GM21367 (cell line): ENCODE measurements around the gene SPO11.

ENCODE experiments used
- ATAC-seq: cut with Tn5 transposase; IDR thresholded peaks from one replicate; pipeline ENCODE4 v1.9.1; 2021; ENCODE audit not compliant: unreplicated experiment

Gene SPO11

DNA sequence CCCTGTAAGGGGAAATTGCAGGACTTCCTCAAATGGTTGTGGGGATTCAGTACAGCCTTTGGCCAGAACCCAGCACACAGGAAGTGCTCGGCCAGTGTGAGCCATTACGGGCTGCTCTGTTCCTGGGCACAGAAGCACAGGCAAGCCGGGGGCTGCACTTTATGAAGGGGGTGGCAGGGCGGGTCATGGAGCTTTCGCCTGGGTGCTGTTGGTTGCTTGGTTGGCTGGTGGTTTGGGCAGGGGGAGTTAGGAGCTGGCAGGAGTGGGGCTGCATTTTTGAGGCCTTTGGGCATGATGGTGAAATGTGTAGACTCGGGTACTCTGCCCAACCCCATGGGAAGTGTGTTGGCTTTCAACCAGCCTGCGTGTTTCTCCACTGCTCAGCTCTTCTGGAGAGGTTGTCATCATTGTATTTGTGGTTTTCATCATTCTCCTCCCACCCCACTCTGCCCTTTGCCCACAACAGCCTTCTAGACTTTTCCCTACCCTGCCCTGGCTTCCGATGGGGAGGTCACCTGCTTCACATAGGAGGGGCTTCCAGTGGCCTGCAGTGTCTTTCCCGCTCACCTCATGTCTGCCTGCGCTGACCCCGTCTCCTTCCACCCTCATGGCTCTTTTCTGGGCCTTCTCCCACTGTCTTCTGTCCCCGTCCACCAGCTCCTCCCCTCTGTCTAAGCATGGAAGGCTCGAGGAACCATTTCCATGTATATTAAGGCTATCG is 45.5 kb downstream of the SPO11 start:
- no peak for ATAC-seq

DNA sequence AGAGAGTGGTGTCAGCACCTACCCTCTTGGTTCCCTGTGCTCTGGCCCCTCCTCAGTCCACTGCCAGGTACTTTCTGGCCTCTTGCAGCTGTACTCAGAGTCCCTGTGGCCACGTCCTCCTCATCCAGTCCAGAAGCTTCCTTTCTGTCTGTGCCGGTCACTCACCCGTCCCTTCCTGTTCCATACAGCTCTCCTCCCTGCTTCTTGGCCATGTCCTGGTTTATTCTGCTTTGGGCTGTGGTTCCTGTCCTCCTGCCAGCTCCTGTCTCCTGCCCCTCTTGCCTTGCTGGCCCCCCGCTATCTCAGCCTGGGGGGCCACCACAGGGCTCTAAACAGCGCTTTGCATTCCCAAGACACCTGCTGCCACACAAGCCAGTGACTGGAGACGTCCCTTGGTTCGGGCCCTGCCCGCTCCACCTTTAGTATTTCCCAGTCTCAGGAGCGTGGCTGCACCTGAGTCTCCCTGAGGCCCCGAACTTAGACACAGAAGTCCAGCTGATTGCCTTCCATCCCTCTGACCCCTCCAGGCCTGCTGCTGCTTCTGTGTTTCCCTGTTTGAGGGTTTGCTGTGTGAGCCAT is 46.1 kb downstream of the SPO11 start:
- ATAC-seq: no peak

DNA sequence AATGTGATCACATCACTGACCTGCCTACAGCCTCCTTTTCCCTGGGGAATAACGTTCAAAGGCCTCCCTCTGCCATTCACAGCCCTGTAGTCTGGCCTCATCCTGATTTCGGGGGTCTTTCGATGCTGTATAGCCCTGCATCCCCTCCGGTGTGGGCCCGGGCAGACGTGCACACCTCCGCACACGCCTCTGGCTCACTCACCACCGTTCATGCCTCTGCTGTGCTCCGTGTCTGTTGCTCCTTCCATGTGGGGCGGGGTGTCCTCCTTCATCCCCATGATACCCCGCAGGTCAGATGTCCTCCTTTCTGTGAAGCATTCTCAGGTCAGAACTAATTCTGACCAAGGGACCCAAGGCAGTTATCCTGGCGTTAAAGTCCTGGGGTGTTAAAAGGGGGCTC is 47.7 kb downstream of the SPO11 start:
- no peak for ATAC-seq

DNA sequence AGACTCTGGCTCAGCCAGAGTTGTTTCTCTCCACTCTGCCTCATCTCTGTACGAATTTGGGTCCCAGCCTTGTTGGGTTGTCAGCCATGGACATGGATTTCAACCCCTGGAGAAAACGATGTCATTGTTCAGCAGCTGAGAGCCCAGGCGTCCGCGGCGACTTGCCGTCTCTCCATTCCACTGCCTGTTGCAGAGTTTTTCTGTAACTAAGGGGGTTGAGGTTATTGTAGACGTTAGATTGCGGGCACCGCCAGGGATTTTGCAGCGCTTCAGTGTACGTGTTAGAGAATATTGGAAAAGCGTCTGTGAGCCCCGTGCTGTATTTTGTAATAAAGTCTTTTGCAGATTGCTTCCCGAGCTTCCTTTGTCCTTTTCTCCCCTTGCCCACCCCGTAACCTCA is 48.5 kb downstream of the SPO11 start:
- no peak for ATAC-seq

DNA sequence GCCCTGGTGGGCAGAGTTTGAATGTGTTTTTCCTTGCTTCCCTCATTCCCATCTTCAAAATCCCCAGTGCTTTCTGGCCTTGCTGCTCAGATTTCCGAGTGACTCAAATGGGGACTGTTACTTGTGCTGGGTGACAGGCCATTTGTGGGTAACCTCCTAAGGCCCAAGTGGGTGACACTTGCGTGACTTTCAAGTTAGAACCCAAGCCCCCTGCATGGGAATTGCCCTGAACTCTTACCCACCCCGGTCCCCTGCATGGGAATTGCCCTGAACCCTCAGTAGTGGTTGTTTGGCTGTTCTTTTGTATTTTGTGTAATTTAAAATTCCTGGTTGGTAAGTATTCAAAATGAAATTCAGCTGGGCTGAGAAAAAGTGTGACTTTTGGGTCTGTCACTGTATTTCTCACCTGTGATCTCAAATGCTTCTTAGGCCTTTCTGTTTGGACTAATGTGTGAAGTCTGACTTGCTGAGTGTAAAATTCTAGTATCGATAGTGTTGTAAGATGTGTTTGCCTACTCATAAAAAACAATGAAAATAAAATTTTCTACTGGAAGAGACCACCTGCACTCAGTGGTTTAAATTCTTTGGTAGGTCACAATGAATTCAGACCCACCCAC is 49.2 kb downstream of the SPO11 start:
- no peak for ATAC-seq

DNA sequence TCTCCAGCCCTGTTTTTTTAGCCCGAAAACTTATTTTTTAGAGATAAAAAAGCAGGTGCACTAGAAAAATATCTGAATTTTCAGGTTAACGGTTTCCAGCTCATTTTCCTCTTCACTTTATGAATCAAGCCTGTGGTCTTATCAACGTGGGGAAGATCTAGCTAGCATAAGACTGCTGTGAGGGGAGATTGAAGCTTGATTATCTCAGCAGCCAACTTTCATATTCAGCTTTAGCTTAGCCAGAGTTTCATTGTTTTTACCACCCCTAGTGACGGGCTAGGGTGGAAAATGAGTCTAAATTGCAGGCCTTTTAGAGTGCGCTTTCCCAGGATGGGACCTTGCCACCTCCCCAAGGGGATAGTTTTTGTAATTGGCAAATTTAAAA is 49.7 kb downstream of the SPO11 start:
- no peak for ATAC-seq

DNA sequence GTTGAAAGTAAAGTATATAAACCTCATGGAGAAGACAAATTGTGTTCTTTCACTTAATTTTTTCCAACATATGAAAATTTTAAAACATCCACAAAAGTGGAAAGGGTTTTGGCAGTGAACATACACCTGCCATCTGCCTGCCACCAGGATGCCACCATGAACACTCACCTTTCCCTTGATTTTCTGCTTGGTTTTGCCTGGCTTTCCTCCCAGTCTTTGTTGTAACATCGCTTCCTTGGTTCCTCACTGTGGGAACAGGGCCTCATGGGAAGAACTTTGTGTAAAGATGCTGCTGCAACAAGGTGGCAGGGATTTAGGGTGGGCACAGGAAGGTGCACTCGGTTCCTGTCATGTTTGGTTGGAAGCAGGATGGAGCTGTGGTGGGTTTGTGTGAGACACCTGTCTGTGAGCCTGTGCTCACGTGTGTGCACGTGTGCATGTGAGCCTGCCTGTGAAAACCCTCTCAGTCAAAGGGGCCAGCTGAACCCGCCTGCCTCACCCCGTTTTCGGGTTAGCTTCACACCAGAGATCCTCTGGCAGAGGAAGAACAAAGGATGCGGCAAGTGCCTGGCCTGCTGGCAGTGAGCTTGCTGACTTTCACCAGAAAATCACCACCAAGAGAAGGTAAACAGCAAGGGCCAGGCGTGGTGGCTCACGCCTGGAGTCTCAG is 50.6 kb downstream of the SPO11 start:
- ATAC-seq: no peak

DNA sequence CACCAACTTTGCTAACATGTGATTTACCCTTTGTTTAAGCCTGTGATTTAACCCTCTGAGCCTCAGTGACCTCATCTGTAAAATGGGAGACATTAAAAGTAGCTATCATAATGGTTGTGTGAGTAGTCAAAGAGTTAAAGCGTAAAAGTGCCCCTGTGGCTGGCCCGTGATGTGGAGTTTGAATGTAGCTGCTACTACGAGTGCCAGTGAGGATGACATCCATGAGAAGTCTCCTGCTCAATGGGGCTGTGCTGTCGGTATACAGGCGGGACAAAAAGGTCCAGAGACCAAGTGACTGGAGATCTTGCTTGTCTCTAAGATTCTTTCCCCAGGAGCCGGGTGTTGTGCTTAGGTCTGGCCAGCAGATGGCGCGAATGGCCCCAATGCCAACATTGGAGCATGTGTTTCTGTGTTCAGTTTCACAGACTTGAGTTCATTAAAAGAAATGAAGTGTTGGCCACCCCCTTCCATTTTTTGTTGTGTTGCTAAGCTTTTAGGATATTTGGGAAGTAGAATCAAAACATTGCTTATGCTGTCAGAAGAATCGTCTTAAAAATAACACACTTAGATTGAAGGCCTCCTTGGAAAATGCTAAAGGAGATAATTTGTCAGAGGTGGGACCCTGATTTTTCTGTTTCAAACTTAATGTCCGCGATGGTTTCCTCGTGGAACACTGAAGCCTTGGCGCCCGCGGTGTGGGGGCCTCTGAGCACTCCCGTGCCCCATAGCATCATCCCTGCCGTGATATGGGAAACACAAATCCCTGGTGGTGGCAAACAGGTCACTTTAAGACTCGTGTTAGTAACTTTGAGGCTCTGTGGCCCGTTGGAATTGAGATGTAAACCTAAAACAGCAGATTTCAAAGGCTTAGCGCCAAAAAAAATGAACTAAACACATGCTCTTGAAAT is 52.2 kb downstream of the SPO11 start:
- no peak for ATAC-seq

DNA sequence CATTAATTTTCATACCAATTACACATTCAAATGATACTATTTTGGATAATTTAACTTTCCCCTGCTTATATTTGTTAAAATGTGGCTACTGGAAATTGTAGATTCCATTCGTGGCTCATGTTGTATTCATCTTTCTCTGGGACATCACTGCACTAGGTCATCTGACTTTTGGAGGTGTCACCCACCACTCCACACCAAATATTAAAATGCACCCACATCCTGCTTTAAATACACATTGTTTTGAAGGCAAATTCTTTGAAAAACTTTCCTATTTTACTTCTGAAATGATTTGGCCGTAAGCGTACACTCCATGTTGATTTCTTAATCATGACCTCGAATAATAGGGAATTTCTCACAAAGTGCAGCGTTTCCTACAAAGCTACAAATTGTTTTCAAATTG is 52.9 kb downstream of the SPO11 start:
- no peak for ATAC-seq

DNA sequence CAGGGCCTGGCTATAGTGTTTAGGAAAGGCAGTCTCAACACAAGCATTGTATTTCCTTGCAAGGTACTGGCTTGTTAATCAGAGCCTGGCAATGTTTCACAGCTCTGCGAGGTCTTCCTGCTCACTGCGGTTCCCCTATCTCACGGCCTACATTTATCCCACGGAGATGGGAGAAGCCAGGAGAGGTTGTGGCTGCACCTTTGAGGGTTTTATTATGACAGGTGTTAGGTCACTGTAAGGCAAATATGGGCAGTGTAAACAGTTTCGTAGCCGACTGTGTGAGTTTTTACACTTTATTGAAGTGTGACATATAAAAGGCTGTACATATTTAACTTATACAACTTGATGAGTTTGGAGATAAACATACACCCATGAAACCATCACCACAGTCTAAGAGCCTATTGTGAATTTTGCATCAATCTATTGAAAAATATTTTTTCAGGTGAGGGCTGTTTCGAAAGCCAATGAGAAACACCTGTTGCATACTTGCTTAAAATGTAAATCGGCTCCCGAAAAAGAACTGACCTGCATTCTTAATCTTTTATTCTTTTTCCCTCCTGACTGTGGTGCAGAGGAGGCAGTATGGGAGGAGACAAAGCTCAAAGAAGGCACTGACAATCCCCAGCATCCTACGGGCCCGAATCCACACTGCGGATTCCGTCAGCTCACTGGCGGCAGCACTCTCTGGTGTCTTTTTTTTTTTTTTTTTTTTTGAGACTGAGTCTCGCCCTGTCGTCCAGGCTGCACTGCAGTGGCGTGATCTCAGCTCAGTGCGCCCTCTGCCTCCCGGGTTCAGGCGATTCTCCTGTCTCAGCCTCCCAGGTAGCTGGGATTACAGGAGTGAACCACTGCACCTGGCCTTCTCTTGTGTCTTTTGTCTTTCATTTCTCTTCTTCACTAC is 54.1 kb downstream of the SPO11 start:
- ATAC-seq: no peak

DNA sequence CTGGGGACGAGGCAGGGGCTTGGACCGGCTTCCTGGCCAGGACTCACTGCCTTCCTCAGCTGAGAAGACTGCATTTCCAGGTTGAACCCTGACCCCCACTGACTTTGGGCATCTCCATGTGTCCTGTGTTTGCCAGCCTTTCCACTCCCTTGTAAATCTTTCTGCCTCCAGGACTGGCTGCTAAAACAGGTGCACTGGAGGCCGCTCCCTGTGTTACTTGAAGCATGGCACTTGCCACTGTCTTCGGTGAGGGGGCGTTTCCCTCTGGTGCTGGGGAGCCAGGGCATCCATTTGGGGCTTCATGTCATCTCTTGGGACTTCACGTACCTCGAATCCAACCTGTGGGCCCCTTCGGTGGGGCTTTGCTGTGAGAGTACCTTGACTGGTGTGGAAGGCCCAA is 54.9 kb downstream of the SPO11 start:
- ATAC-seq: no peak

DNA sequence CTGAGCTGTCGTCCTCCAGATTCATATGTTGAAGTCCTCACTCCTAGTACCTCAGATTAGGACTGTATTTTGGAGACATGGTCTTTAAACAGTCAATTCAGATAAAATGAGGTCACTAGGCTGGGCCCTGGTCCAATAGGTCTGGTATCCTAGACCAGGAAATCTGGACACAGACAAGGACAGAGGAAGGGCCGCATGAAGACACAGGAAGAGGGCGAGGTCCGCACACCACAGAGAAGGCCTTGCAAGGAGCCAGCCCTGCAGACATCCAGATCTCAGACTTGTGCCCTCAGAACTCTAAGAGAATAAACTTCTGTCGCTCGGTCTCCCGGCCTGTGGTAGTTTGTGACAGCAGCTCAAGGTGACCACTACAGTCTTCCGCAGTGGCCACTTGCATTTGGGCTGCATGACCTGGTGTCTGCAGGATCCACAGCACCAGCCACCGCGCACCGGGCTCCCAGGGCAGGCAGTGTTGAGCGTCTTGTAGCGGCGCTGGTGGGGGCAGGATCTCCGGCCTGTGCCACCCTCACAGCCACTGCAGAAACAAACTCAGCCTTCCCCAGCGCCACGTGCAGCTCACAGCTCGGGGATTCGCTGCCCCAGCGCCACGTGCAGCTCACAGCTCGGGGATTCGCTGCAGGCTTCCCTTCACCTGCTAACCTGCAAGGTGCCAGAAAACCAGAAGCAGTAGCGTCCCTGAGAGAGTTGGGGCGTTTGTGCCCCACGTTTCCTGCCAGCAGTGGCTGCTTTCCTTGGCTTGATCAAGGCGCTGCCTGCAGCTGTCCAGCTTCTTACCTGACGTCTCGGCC is 55.6 kb downstream of the SPO11 start:
- ATAC-seq: no peak

DNA sequence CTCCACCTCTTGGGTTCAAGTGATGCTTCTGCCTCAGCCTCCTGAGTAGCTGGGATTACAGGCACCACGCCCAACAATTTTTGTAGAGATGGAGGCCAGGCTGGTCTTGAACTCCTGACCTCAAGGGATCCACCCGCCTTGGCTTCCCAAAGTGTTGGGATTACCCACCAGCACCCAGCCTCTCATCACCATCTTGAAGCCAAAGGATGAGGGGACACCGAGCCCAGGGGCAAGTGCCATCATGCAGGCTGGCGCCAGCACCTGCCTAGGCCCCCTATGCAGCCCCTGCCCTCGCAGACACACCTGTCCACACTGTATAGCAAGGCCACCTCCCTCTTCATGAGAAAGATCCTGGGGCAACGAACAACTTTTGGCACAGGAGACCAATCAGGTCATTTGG is 56.3 kb downstream of the SPO11 start:
- ATAC-seq: no peak

DNA sequence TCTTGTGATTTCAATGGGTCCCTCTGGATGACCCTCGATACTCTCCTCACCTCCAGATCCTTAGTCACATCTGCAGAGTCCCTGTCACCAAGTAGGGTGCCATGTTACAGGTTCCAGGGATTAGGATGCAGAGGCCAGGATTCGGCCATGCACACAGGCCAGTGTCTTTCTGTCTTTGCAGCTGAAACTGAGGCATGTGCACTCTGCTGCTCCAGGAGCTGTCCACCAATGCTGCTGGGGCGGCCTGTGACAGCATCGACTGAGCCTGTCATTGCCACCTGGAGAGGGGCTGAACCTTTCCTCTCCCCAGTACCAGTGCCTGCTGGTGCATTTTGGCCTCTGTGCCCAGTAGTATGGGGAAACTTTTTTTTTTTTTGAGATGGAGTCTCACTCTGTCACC is 57.2 kb downstream of the SPO11 start:
- ATAC-seq: no peak

DNA sequence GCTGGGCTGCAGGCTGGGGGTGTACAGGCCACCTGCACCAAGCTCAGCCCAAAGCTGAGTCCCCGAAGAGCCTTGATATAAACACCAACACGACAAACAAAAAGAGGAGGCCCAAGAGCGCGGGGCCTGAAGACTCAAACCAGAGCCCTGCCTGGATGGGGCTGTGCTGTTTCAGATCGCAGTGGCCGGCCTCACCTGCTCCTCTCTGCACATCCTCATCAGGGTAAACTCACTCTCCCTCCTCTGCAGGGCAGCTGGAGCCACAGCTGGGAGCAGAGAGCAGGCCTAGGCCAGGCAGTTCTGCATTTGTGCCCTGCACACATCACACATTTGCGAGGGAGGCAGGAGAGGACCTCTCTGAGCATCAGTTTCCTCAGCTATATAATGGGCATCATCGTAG is 57.9 kb downstream of the SPO11 start:
- no peak for ATAC-seq

DNA sequence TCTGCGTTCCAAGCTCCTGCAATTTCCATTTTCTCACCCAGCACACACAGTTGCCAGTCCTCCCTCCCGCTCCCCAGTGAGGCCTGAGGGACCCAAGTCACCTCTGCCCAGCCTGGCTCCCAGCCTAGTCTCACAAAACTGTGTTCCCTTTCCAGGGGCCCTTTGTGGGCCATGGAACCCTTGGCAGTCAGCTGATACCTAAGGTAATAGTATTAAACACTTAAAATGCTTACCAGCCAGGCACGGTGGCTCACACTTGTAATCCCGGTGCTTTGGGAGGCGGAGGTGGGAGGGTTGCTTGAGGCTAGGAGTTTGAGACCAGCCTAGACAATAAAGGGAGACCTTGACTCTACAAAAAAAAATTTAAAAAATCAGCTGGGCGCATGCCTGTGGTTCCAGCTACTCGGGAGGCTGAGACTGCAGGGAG is 58.4 kb downstream of the SPO11 start:
- ATAC-seq: no peak

DNA sequence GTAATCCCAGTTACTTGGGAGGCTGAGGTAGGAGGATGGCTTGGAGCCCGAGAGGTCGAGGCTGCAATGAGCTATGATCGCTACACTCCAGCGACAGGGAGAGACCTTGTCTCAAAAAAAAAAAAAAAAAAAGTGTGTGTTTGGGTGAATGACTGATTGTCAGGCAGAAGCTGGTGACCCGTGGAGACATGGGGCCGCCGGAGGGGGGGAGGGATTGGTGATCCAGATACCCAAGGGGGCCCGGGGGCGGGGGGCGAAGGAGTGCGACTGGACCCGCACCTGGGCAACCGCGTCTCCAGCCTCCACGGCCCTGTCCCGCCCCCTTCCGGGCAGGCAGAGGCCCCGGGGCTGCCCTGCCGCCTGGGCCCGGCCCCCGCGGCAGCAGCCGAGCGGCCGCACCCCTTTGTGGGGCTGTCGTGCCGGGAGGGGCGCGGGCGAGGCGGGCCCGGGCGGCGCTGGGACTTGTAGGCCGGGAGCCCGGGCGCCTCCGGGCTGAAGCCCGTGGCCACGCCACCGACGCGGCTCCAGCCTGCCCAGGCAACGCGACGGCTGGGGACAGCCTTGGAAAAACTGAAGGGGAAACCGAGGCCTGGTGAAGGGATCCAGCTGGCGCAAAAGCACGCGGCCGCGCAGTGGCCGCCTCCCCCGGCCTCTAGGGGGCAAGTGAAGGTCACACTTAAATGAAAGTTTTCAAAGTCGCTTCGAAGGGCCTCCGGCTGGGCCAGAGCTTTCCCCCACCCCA is 59.5 kb downstream of the SPO11 start:
- ATAC-seq: no peak
